Neural cell (in vitro differentiated cells): Measurements from ENCODE around the gene HPS1. TPM values are rescaled to one million over a fixed set of nuclear protein-coding genes. Genes with fewer than 3 reads are reported as not detected.

Experiments used
- H2AFZ ChIP-seq: fragments of 200-600, 300-800 bp; sonication (generic), shearing (Covaris generic); 2 replicates; pipeline ENCODE4 v1.6.0; 2014; ENCODE audit warnings: low read depth, mild to moderate bottlenecking, antibody characterized with exemption, low read length, moderate library complexity
- H3F3A ChIP-seq: fragments of 200-600 bp; shearing (Covaris generic); 2 replicates; pipeline ENCODE4 v1.6.1; 2016; ENCODE audit warnings: mild to moderate bottlenecking, moderate library complexity, mixed read lengths, antibody characterized with exemption, low read length; ENCODE audit not compliant: insufficient read depth, poor library complexity, severe bottlenecking
- H3K27ac ChIP-seq: fragments of 200-600, 300-800 bp; sonication (generic), shearing (Covaris generic); 2 replicates; pipeline ENCODE4 v1.5.1; 2014; ENCODE audit warnings: mild to moderate bottlenecking, low read length, moderate library complexity
- H3K27me3 ChIP-seq: fragments of 300-800, 200-600 bp; sonication (generic), shearing (Covaris generic); 2 replicates; pipeline ENCODE4 v1.6.0; 2014; ENCODE audit warnings: mild to moderate bottlenecking, low read depth, low read length, moderate library complexity; ENCODE audit not compliant: insufficient read depth
- H3K36me3 ChIP-seq: fragments of 300-800, 200-600 bp; sonication (generic), shearing (Covaris generic); 2 replicates; pipeline ENCODE4 v1.5.1; 2014; ENCODE audit warnings: mild to moderate bottlenecking, antibody characterized with exemption, low read length, moderate library complexity; ENCODE audit not compliant: insufficient read depth
- H3K4me2 ChIP-seq: fragments of 300-800, 200-600 bp; sonication (generic), shearing (Covaris generic); 2 replicates; pipeline ENCODE4 v1.6.0; 2014; ENCODE audit warnings: mild to moderate bottlenecking, low read length
- H3K4me3 ChIP-seq: fragments of 300-800, 200-600 bp; sonication (generic), shearing (Covaris generic); 2 replicates; pipeline ENCODE4 v1.5.1; 2014; ENCODE audit warnings: mild to moderate bottlenecking, low read length, moderate library complexity
- H3K79me2 ChIP-seq: fragments of 200-600 bp; shearing (Covaris generic); replicated peaks from 2 replicates; pipeline ENCODE4 v1.6.0; 2014; ENCODE audit warnings: mild to moderate bottlenecking, low read length, moderate library complexity; ENCODE audit not compliant: insufficient read depth
- H3K9ac ChIP-seq: fragments of 300-800, 200-600 bp; sonication (generic), shearing (Covaris generic); 2 replicates; pipeline ENCODE4 v1.6.1; 2016; ENCODE audit warnings: mild to moderate bottlenecking, low read length, mixed read lengths
- H3K9me2 ChIP-seq: fragments of 200-600 bp; shearing (Covaris generic); 2 replicates; pipeline ENCODE4 v1.6.1; 2016; ENCODE audit warnings: mild to moderate bottlenecking, low read length, mixed read lengths; ENCODE audit not compliant: insufficient read depth
- H3K9me3 ChIP-seq: fragments of 200-600, 300-800 bp; sonication (generic), shearing (Covaris generic); 2 replicates; pipeline ENCODE4 v1.6.1; 2016; ENCODE audit warnings: mild to moderate bottlenecking, mixed run types, low read length, moderate library complexity, mixed read lengths
- H4K20me1 ChIP-seq: fragments of 200-600 bp; shearing (Covaris generic); 2 replicates; pipeline ENCODE4 v1.6.1; 2016; ENCODE audit warnings: mild to moderate bottlenecking, mixed run types; ENCODE audit not compliant: insufficient read depth
- EP300 ChIP-seq: fragments of 450-650 bp; conservative IDR thresholded peaks from 2 replicates; pipeline ENCODE4 v1.6.1; 2014; ENCODE audit warnings: antibody characterized with exemption, mild to moderate bottlenecking, moderate library complexity; ENCODE audit not compliant: poor library complexity, severe bottlenecking
- EZH2 ChIP-seq: fragments of 200-600, 300-800 bp; shearing (Covaris generic), sonication (generic); IDR thresholded peaks from 2 replicates; pipeline ENCODE4 v1.6.1; 2014; ENCODE audit warnings: antibody characterized with exemption, low read length, borderline replicate concordance, mild to moderate bottlenecking; ENCODE audit not compliant: insufficient read depth, poor library complexity, severe bottlenecking
- MXI1 ChIP-seq: fragments of 450-650 bp; conservative IDR thresholded peaks from 2 replicates; pipeline ENCODE4 v1.6.1; 2014; ENCODE audit warnings: antibody characterized with exemption, mild to moderate bottlenecking; ENCODE audit not compliant: poor library complexity, severe bottlenecking
- POLR2AphosphoS5 ChIP-seq: IDR thresholded peaks from 2 replicates; pipeline ENCODE4 v1.6.1; 2012
- RAD21 ChIP-seq: fragments of 450-650 bp; conservative IDR thresholded peaks from 2 replicates; pipeline ENCODE4 v1.6.1; 2014; ENCODE audit warnings: antibody characterized with exemption, mild to moderate bottlenecking, moderate library complexity
- REST ChIP-seq: IDR thresholded peaks from 2 replicates; pipeline ENCODE4 v1.6.1; 2012; ENCODE audit warnings: borderline replicate concordance
- SMC3 ChIP-seq: fragments of 450-650 bp; conservative IDR thresholded peaks from 2 replicates; pipeline ENCODE4 v1.6.1; 2014; ENCODE audit warnings: antibody characterized with exemption, mild to moderate bottlenecking, moderate library complexity; ENCODE audit not compliant: poor library complexity
- TAF1 ChIP-seq: IDR thresholded peaks from 2 replicates; pipeline ENCODE4 v1.6.1; 2012; ENCODE audit warnings: low read depth
- polyA plus RNA-seq: library from polyadenylated mRNA; depleted of rRNA; stranded (reverse); fragments of >200 nt; gene quantifications from 2 replicates; pipeline ENCODE4 v1.2.3, GENCODE V29; 2014
- TF ChIP-seq, protein P1 (sequence below): fragments of 450-650 bp; IDR thresholded peaks from 2 replicates; pipeline ENCODE4 v1.5.1; 2014; ENCODE audit warnings: antibody characterized with exemption, mild to moderate bottlenecking, moderate library complexity; ENCODE audit not compliant: poor library complexity, severe bottlenecking

Gene HPS1
- polyA plus RNA-seq, 1 donor from 2014 or later: 1.4 TPM

DNA sequence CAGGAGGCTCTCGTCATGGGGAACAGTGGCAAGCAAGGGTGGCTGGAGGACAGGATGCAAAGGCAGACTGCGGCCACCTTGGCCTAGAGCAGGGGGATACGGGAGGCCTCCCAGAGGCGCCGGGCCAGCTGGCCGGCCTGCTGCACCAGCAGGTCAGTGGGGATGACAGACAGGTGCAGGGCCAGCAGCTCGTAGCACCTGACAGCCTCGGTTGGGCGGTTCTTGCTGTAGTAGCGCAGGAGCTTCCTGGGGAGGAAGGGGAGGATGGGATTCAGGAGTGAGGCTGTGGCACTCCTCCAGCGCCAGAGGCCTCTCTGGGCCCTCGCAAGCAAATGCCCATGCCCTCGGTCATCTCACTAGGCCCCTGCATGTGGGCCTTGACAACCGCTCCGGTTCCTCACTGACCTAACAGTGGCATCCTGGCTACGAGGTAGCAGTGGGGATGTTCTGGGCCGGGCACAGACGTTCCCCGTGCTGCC lies 29.2 kb downstream of the HPS1 start:
- Histone ChIP-seq H3K9me3 (no peaks in the 10 kb centered on the region), H3K36me3 (no peaks in the 10 kb centered on the region), H3K79me2 (no peaks in the 10 kb centered on the region), H2AFZ (no peak overlapping the region), H4K20me1 (no peaks in the 10 kb centered on the region), H3F3A (no peaks in the 10 kb centered on the region), H3K27ac (no peak overlapping the region), H3K27me3 (no peaks in the 10 kb centered on the region), H3K4me3 (no peak overlapping the region), H3K4me2 (no peak overlapping the region), H3K9me2 (no peaks in the 10 kb centered on the region), H3K9ac (no peak overlapping the region)
- TF ChIP-seq POLR2AphosphoS5 (no peak), REST (no peak), MXI1 (no peak), RAD21 (no peak), EZH2 (no peak), TAF1 (no peak), EP300 (no peak), SMC3 (no peak)
- TF ChIP-seq, protein P1, sequence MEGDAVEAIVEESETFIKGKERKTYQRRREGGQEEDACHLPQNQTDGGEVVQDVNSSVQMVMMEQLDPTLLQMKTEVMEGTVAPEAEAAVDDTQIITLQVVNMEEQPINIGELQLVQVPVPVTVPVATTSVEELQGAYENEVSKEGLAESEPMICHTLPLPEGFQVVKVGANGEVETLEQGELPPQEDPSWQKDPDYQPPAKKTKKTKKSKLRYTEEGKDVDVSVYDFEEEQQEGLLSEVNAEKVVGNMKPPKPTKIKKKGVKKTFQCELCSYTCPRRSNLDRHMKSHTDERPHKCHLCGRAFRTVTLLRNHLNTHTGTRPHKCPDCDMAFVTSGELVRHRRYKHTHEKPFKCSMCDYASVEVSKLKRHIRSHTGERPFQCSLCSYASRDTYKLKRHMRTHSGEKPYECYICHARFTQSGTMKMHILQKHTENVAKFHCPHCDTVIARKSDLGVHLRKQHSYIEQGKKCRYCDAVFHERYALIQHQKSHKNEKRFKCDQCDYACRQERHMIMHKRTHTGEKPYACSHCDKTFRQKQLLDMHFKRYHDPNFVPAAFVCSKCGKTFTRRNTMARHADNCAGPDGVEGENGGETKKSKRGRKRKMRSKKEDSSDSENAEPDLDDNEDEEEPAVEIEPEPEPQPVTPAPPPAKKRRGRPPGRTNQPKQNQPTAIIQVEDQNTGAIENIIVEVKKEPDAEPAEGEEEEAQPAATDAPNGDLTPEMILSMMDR: no peak

GRCh38 chr10:98416606-98417388 lies 29.9 kb downstream of the HPS1 start:
- Histone ChIP-seq H3K36me3 (no peaks in the 10 kb centered on the region), H3K27ac (no peak overlapping the region), H3K4me3 (no peak overlapping the region), H3K9ac (no peak overlapping the region), H4K20me1 (no peaks in the 10 kb centered on the region), H3K27me3 (no peaks in the 10 kb centered on the region), H2AFZ (no peak overlapping the region), H3K4me2 (no peak overlapping the region), H3F3A (no peaks in the 10 kb centered on the region), H3K9me2 (no peaks in the 10 kb centered on the region), H3K9me3 (no peaks in the 10 kb centered on the region), H3K79me2 (no peaks in the 10 kb centered on the region)
- TF ChIP-seq POLR2AphosphoS5: no peak
- no peak for TF ChIP-seq REST
- TF ChIP-seq EZH2: no peak
- TF ChIP-seq MXI1: no peak
- no peak for TF ChIP-seq TAF1
- TF ChIP-seq, protein P1: no peak
- TF ChIP-seq RAD21: no peak
- TF ChIP-seq EP300: no peak
- TF ChIP-seq SMC3: no peak
